ENCODE results near the gene MRPL3.

Gene MRPL3

DNA sequence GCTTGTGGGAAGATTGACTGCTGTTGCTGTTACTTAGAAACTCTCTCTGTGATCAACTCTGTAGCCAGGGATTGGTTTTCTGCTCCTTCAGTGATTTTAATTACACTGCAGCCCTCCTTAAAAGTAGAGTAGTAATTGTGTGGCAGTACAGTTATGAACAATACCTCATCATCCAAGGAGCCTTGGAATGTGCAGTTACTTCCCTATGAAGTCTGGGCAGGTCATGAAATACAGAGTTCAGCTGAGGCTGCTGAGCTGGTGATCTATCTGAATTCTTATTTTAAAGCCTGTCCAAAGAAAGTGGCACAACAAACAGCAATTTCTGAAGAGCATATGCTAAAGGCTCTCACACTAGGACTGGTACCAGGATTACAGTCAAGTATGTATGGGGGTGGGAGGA, 37.4 kb upstream of the MRPL3 start:
- H3K9me3 ChIP-seq (ENCODE audit: control insufficient read depth in 2 of 2, low read length in 2 of 2): no peaks in the 10 kb centered on the region
- H3K27ac ChIP-seq (ENCODE audit: low read depth in 2 of 2, low read length in 2 of 2): no peak overlapping the region
- H3K36me3 ChIP-seq (ENCODE audit: control insufficient read depth in 2 of 2, insufficient read depth in 2 of 2, low read length in 2 of 2): no peaks in the 10 kb centered on the region
- H3K4me1 ChIP-seq (ENCODE audit: control insufficient read depth in 2 of 2, insufficient read depth in 2 of 2, low read length in 2 of 2): no peaks in the 10 kb centered on the region
- H3K4me3 ChIP-seq (ENCODE audit: low read length in 2 of 2): no peak overlapping the region
- peaks cover 0 to 2% of the 10 kb centered on the region in 2 donors for H3K27me3 ChIP-seq (ENCODE audit: control insufficient read depth in 2 of 2, insufficient read depth in 2 of 2, low read length in 2 of 2)
- no peak overlapping the region for H3K9ac ChIP-seq (ENCODE audit: low read depth in 1 of 2, low read length in 2 of 2)

DNA sequence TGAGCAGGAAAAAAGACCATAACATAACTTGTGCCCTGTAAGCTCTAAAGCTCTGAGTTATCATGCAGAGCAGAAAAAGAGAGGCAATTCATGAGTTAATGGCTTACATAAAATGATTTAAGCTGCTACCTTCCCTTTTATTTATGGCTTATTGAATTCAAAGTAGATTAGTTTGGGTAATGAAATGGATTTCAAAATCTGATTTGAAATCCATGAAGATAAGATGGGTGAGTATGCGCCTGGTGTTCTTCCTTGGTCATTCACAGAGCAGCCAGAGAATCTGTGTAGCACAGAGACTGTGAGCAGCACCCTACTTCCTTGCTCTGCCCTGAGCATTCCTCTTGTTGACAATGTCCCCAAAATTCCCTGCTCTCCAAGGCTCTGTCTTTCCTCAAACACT, 36.2 kb upstream of the MRPL3 start:
- Histone ChIP-seq H3K9ac (ENCODE audit: low read depth in 1 of 2, low read length in 2 of 2) (no peak overlapping the region), H3K36me3 (ENCODE audit: control insufficient read depth in 2 of 2, insufficient read depth in 2 of 2, low read length in 2 of 2) (no peaks in the 10 kb centered on the region), H3K9me3 (ENCODE audit: control insufficient read depth in 2 of 2, low read length in 2 of 2) (no peaks in the 10 kb centered on the region), H3K4me3 (ENCODE audit: low read length in 2 of 2) (no peak overlapping the region), H3K4me1 (ENCODE audit: control insufficient read depth in 2 of 2, insufficient read depth in 2 of 2, low read length in 2 of 2) (no peaks in the 10 kb centered on the region), H3K27me3 (ENCODE audit: control insufficient read depth in 2 of 2, insufficient read depth in 2 of 2, low read length in 2 of 2) (peaks cover 0 to 2% of the 10 kb centered on the region in 2 donors), H3K27ac (ENCODE audit: low read depth in 2 of 2, low read length in 2 of 2) (no peak overlapping the region)

DNA sequence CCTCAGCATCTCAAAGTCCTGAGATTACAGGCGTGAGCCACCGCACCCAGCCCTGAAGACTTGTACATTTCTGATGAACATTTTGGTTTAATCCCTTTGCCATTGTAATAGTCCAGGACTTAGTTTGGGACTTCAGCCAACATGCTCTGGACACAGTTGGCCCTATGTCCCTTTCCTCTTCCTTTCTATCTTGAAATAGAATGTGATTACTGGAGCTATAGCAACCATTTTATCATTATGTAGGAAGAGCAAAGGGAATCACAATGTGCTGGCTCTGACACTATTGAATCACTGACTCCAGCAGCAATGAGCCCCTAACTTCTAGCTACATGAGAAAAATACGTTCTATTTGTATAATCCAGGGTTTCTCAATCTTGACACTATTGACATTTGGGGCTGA, 34.8 kb upstream of the MRPL3 start:
- Histone ChIP-seq H3K9ac (ENCODE audit: low read depth in 1 of 2, low read length in 2 of 2) (no peak overlapping the region), H3K4me1 (ENCODE audit: control insufficient read depth in 2 of 2, insufficient read depth in 2 of 2, low read length in 2 of 2) (no peaks in the 10 kb centered on the region), H3K27me3 (ENCODE audit: control insufficient read depth in 2 of 2, insufficient read depth in 2 of 2, low read length in 2 of 2) (peaks cover 0 to 2% of the 10 kb centered on the region in 2 donors), H3K4me3 (ENCODE audit: low read length in 2 of 2) (no peak overlapping the region), H3K9me3 (ENCODE audit: control insufficient read depth in 2 of 2, low read length in 2 of 2) (no peaks in the 10 kb centered on the region), H3K36me3 (ENCODE audit: control insufficient read depth in 2 of 2, insufficient read depth in 2 of 2, low read length in 2 of 2) (no peaks in the 10 kb centered on the region), H3K27ac (ENCODE audit: low read depth in 2 of 2, low read length in 2 of 2) (no peak overlapping the region)

DNA sequence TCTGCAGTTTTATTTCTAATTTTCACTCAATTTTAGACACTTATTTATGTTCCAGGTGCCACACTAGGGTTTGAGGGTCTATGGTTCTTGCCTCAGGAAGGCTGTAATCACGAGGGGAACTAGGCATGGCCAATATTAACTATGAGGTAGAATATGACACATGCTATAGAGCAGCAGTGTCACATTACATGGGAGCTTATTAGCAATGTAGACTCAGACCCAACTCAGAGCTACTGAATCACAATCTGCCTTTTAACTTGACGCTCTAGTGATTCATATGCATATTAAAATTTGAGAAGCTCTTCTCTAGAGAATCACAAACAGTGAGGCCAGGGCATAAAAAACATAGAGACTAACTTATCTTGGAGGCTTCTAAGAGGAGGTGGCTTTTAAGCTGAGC, 32.8 kb upstream of the MRPL3 start:
- H3K9me3 ChIP-seq (ENCODE audit: control insufficient read depth in 2 of 2, low read length in 2 of 2): no peaks in the 10 kb centered on the region
- peaks cover 0 to 2% of the 10 kb centered on the region in 2 donors for H3K27me3 ChIP-seq (ENCODE audit: control insufficient read depth in 2 of 2, insufficient read depth in 2 of 2, low read length in 2 of 2)
- H3K27ac ChIP-seq (ENCODE audit: low read depth in 2 of 2, low read length in 2 of 2): no peak overlapping the region
- no peaks in the 10 kb centered on the region for H3K4me1 ChIP-seq (ENCODE audit: control insufficient read depth in 2 of 2, insufficient read depth in 2 of 2, low read length in 2 of 2)
- H3K4me3 ChIP-seq (ENCODE audit: low read length in 2 of 2): no peak overlapping the region
- H3K9ac ChIP-seq (ENCODE audit: low read depth in 1 of 2, low read length in 2 of 2): no peak overlapping the region
- H3K36me3 ChIP-seq (ENCODE audit: control insufficient read depth in 2 of 2, insufficient read depth in 2 of 2, low read length in 2 of 2): no peaks in the 10 kb centered on the region

DNA sequence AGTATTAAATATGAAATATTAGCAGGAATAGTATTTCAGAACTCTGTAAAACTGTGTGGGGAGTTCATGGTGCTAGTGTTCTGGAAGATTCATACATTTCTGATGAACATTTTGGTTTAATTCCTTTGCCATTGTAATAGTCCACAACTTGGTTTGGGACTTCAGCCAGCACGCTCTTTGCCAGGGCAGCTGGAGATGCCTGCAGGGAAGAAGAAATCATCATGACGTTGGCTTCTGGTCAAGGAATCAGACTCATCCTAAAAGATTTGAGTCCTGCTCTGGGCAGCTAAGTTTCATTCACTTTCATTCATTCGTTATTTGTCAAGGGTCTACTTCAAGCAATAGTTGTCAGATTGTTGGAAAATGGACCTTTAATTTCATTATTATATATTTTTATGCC, 32.4 kb upstream of the MRPL3 start:
- Histone ChIP-seq H3K9ac (ENCODE audit: low read depth in 1 of 2, low read length in 2 of 2) (no peak overlapping the region), H3K9me3 (ENCODE audit: control insufficient read depth in 2 of 2, low read length in 2 of 2) (no peaks in the 10 kb centered on the region), H3K4me1 (ENCODE audit: control insufficient read depth in 2 of 2, insufficient read depth in 2 of 2, low read length in 2 of 2) (no peaks in the 10 kb centered on the region), H3K27me3 (ENCODE audit: control insufficient read depth in 2 of 2, insufficient read depth in 2 of 2, low read length in 2 of 2) (peaks cover 0 to 2% of the 10 kb centered on the region in 2 donors), H3K36me3 (ENCODE audit: control insufficient read depth in 2 of 2, insufficient read depth in 2 of 2, low read length in 2 of 2) (no peaks in the 10 kb centered on the region), H3K27ac (ENCODE audit: low read depth in 2 of 2, low read length in 2 of 2) (no peak overlapping the region), H3K4me3 (ENCODE audit: low read length in 2 of 2) (no peak overlapping the region)

DNA sequence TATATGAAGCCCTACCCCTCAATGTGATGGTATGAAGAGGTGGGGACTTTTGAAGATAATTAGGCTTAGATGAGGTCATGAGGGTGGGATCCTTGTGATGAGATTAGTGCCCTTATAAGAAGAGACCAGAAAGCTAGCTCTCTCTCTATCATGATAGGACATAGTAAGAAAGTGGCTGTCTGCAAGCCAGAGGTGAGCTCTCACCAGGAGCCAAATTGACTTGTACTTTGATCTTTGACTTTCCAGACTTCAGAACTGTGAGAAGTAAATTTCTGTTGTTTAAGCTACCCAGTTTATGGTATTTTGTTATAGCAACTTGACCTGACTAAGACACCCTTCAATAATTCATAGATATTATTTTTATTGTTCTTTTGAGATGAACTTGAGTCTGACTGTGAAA, 29.9 kb upstream of the MRPL3 start:
- Histone ChIP-seq H3K4me3 (ENCODE audit: low read length in 2 of 2) (no peak overlapping the region), H3K9me3 (ENCODE audit: control insufficient read depth in 2 of 2, low read length in 2 of 2) (no peaks in the 10 kb centered on the region), H3K36me3 (ENCODE audit: control insufficient read depth in 2 of 2, insufficient read depth in 2 of 2, low read length in 2 of 2) (no peaks in the 10 kb centered on the region), H3K27me3 (ENCODE audit: control insufficient read depth in 2 of 2, insufficient read depth in 2 of 2, low read length in 2 of 2) (peaks cover 0 to 2% of the 10 kb centered on the region in 2 donors), H3K27ac (ENCODE audit: low read depth in 2 of 2, low read length in 2 of 2) (no peak overlapping the region), H3K4me1 (ENCODE audit: control insufficient read depth in 2 of 2, insufficient read depth in 2 of 2, low read length in 2 of 2) (no peaks in the 10 kb centered on the region), H3K9ac (ENCODE audit: low read depth in 1 of 2, low read length in 2 of 2) (no peak overlapping the region)

DNA sequence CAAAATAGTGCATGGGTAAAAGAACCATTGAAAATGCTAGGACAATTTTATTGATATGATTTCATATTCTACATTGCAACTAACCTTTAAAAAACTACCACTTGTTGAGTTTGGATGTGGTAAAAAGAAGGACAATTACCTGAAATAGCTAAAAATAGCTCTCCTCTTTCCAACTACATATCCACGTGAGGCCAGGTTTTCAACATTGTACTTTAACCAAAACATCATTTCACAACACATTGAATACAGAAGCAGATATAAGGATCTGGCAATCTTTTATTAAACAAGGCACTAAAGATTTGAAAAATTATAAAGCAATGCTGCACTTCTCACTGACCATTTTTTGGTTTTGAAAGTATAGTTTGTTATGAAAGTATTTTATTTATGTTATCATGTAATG, 28.1 kb upstream of the MRPL3 start:
- Histone ChIP-seq H3K36me3 (ENCODE audit: control insufficient read depth in 2 of 2, insufficient read depth in 2 of 2, low read length in 2 of 2) (no peaks in the 10 kb centered on the region), H3K4me1 (ENCODE audit: control insufficient read depth in 2 of 2, insufficient read depth in 2 of 2, low read length in 2 of 2) (no peaks in the 10 kb centered on the region), H3K27me3 (ENCODE audit: control insufficient read depth in 2 of 2, insufficient read depth in 2 of 2, low read length in 2 of 2) (peaks cover 0 to 5% of the 10 kb centered on the region in 2 donors), H3K9ac (ENCODE audit: low read depth in 1 of 2, low read length in 2 of 2) (no peak overlapping the region), H3K4me3 (ENCODE audit: low read length in 2 of 2) (no peak overlapping the region), H3K27ac (ENCODE audit: low read depth in 2 of 2, low read length in 2 of 2) (no peak overlapping the region), H3K9me3 (ENCODE audit: control insufficient read depth in 2 of 2, low read length in 2 of 2) (no peaks in the 10 kb centered on the region)

DNA sequence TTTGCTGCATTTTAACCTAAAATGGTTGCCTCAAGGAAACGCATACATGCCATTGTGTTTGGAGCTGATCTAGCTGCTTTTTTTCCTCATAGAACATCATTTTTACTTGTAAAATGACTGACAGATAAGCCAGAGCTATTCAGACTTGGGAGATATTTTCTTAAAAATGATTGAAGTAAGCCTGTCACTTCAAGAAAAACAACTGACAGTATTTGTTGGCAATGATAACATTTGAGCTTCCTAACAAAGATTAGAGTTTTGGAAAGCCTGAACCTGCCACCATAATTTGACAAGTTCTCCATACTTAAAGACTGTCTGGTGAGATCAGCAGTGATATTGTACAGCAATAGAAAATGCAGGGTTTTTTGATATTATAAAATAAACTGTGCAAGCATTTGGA, 27.6 kb upstream of the MRPL3 start:
- peaks cover 0 to 5% of the 10 kb centered on the region in 2 donors for H3K27me3 ChIP-seq (ENCODE audit: control insufficient read depth in 2 of 2, insufficient read depth in 2 of 2, low read length in 2 of 2)

DNA sequence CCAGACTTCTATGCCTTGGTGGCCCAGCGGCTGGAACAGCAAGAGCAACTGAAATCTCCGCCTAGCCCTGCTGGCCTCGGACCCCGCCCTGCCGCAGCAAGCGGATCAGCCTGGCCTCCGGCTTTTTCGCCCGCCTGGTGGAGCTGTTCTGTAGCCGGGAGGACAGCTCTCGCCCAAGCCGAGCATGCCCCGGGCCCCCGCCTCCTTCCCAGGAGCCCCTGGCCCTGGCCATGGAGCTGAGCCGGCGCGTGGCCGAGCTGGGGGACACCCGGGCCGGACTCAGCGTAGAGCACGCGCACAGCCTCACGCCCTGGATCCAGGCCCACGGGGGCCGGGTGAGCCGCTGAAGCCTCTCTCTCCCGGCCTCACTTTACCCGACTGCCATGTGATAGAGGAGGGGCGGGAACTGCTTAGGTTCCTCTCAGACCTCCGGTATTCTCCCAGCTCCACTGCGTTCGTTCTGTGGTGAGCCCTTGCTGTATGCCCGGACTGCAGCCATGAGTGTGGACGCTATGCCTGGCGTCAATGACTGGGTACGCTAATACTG, 24.1 kb upstream of the MRPL3 start:
- H3K27ac ChIP-seq (ENCODE audit: low read depth in 2 of 2, low read length in 2 of 2): no peak overlapping the region
- H3K9ac ChIP-seq (ENCODE audit: low read depth in 1 of 2, low read length in 2 of 2): no peak overlapping the region
- peaks cover 0 to 5% of the 10 kb centered on the region in 2 donors for H3K27me3 ChIP-seq (ENCODE audit: control insufficient read depth in 2 of 2, insufficient read depth in 2 of 2, low read length in 2 of 2)
- H3K4me1 ChIP-seq (ENCODE audit: control insufficient read depth in 2 of 2, insufficient read depth in 2 of 2, low read length in 2 of 2): no peaks in the 10 kb centered on the region
- H3K9me3 ChIP-seq (ENCODE audit: control insufficient read depth in 2 of 2, low read length in 2 of 2): no peaks in the 10 kb centered on the region
- H3K4me3 ChIP-seq (ENCODE audit: low read length in 2 of 2): peak overlapping the region in 1 of 2 donors; percentile 20
- H3K36me3 ChIP-seq (ENCODE audit: control insufficient read depth in 2 of 2, insufficient read depth in 2 of 2, low read length in 2 of 2): no peaks in the 10 kb centered on the region

More for the DNA sequence above, 27.6 kb upstream of the MRPL3 start:
- no peak overlapping the region for H3K27ac ChIP-seq (ENCODE audit: low read depth in 2 of 2, low read length in 2 of 2)
- H3K9me3 ChIP-seq (ENCODE audit: control insufficient read depth in 2 of 2, low read length in 2 of 2): no peaks in the 10 kb centered on the region
- no peaks in the 10 kb centered on the region for H3K36me3 ChIP-seq (ENCODE audit: control insufficient read depth in 2 of 2, insufficient read depth in 2 of 2, low read length in 2 of 2)
- H3K4me1 ChIP-seq (ENCODE audit: control insufficient read depth in 2 of 2, insufficient read depth in 2 of 2, low read length in 2 of 2): no peaks in the 10 kb centered on the region
- H3K9ac ChIP-seq (ENCODE audit: low read depth in 1 of 2, low read length in 2 of 2): no peak overlapping the region
- H3K4me3 ChIP-seq (ENCODE audit: low read length in 2 of 2): no peak overlapping the region

DNA sequence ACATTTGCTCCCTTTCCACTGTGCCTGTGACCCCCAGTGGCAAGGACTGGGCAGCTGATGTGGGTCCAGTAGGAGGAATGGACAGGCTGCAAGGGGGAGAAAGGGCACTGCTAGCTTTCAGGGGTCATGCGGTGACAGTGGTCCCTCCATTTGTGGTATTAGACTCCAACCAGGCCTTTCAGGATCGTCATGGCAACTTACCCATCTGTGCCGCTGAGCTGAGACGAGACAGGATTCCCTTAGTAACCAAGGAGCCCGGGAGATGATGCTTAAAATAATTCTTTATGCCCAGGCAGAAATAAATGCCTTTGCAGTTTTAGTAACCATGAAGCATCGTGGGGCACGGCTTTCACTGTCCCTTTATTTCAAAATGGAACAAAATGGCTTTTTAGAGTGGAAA, 15.9 kb upstream of the MRPL3 start:
- Histone ChIP-seq H3K9me3 (ENCODE audit: control insufficient read depth in 2 of 2, low read length in 2 of 2) (no peaks in the 10 kb centered on the region), H3K36me3 (ENCODE audit: control insufficient read depth in 2 of 2, insufficient read depth in 2 of 2, low read length in 2 of 2) (no peaks in the 10 kb centered on the region), H3K27ac (ENCODE audit: low read depth in 2 of 2, low read length in 2 of 2) (no peak overlapping the region), H3K4me1 (ENCODE audit: control insufficient read depth in 2 of 2, insufficient read depth in 2 of 2, low read length in 2 of 2) (no peaks in the 10 kb centered on the region), H3K4me3 (ENCODE audit: low read length in 2 of 2) (no peak overlapping the region), H3K9ac (ENCODE audit: low read depth in 1 of 2, low read length in 2 of 2) (no peak overlapping the region), H3K27me3 (ENCODE audit: control insufficient read depth in 2 of 2, insufficient read depth in 2 of 2, low read length in 2 of 2) (no peaks in the 10 kb centered on the region)

DNA sequence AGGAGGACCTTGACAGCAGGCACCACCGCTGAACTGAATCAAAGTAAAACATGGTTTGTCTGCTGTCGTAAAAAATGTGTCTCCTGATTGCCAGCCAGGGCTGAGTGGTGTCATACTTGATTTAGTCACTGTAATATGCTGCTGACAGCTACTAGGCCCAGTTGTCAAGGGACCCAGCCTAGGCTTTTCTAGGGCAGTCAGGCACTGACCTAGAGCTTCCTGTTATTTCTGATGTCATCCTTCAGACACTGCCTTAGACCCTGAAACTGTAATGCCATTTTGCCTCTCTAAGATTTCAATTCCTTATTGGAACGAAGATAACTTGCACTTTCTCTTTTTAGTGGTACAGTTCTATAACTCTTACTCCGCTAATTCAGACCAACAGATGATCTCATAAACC, 2.6 kb upstream of the MRPL3 start:
- no peak overlapping the region for H3K4me3 ChIP-seq (ENCODE audit: low read length in 2 of 2)
- no peaks in the 10 kb centered on the region for H3K27me3 ChIP-seq (ENCODE audit: control insufficient read depth in 2 of 2, insufficient read depth in 2 of 2, low read length in 2 of 2)
- H3K9me3 ChIP-seq (ENCODE audit: control insufficient read depth in 2 of 2, low read length in 2 of 2): no peaks in the 10 kb centered on the region
- H3K4me1 ChIP-seq (ENCODE audit: control insufficient read depth in 2 of 2, insufficient read depth in 2 of 2, low read length in 2 of 2): peaks cover 0 to 12% of the 10 kb centered on the region in 2 donors
- no peak overlapping the region for H3K9ac ChIP-seq (ENCODE audit: low read depth in 1 of 2, low read length in 2 of 2)
- no peak overlapping the region for H3K27ac ChIP-seq (ENCODE audit: low read depth in 2 of 2, low read length in 2 of 2)
- H3K36me3 ChIP-seq (ENCODE audit: control insufficient read depth in 2 of 2, insufficient read depth in 2 of 2, low read length in 2 of 2): peaks cover 0 to under 1% of the 10 kb centered on the region in 2 donors

Data from mucosa of rectum (tissue), 2 donors.